HepG2 (cell line): Measurements from ENCODE around the gene ETV6. TPM values are rescaled to one million over a fixed set of nuclear protein-coding genes. Genes with fewer than 3 reads are reported as not detected.

Experiments
- ATAC-seq: fragments of 200-7000 bp; cut with Tn5 transposase; 3 replicates; pipeline ENCODE4 v1.9.1; 2020; ENCODE audit warnings: mild to moderate bottlenecking, moderate library complexity
- BruUV-seq: library from RNA; stranded (reverse); fragments of 400-500 nt; replicated peaks from 2 replicates; lab custom pipeline; 2021; lab: Mats Ljungman, UMichigan
- CTCF ChIA-PET: fragments of 300-600 bp; formaldehyde crosslinking; extraction: SDS; loops from one replicate; lab custom pipeline; 2021; ENCODE audit warnings: low total read pairs, inconsistent platforms, low intra/inter-chr PET ratio; lab: Yijun Ruan, JAX
- POLR2A ChIA-PET: fragments of 350-600 bp; sonication (Branson Sonifier 250); formaldehyde crosslinking; loops from one replicate; lab custom pipeline; 2020; ENCODE audit warnings: antibody characterized with exemption, inconsistent platforms; lab: Yijun Ruan, JAX
- DNase-seq: peaks from one replicate; pipeline ENCODE4 v3.0.0-alpha.2; 2015; ENCODE audit warnings: low spot score
- FAIRE-seq: peaks from 3 replicates; lab custom pipeline; 2011; peaks lifted over from hg19 to GRCh38; lab: Jason Lieb, UNC
- H2AFZ ChIP-seq: one replicate; pipeline ENCODE4 v1.6.1; 2011; ENCODE audit warnings: low read length, inconsistent platforms
- H3K27ac ChIP-seq: fragments of 300-600 bp; 3 replicates; pipeline ENCODE4 v1.8.0; 2011; ENCODE audit warnings: mixed run types, mild to moderate bottlenecking, mixed read lengths, low read length, inconsistent platforms; ENCODE audit not compliant: insufficient read depth; ENCODE audit errors: extremely low read length
- H3K27me3 ChIP-seq, 2 experiments: fragments of 200-600 bp in 1 of 2; 2 replicates in 1 of 2; 3 replicates in 1 of 2; pipeline versions ENCODE4 v1.6.0 to v1.8.0; 2011; ENCODE audit warnings: low read length in 2 of 2, mild to moderate bottlenecking in 2 of 2, moderate library complexity in 2 of 2, inconsistent platforms in 1 of 2; ENCODE audit not compliant: insufficient read depth in 2 of 2, control insufficient read depth in 1 of 2
- H3K36me3 ChIP-seq, 2 experiments: fragments of 200-600 bp in 1 of 2; replicated peaks in 1 of 2; 2 replicates in 1 of 2; 3 replicates in 1 of 2; pipeline versions ENCODE4 v1.5.1 to v1.8.0; 2011; ENCODE audit warnings: low read length in 2 of 2, inconsistent platforms in 1 of 2; ENCODE audit not compliant: insufficient read depth in 2 of 2, control insufficient read depth in 1 of 2
- H3K4me1 ChIP-seq: 2 replicates; pipeline ENCODE4 v1.5.1; 2012; ENCODE audit warnings: low read length, inconsistent platforms; ENCODE audit not compliant: insufficient read depth
- H3K4me2 ChIP-seq: 2 replicates; pipeline ENCODE4 v1.6.0; 2011; ENCODE audit warnings: low read depth, low read length, inconsistent platforms
- H3K4me3 ChIP-seq, 3 experiments: fragments of 200-600 bp in 1 of 3; sonication (generic), shearing (Covaris generic) in 1 of 3; replicated peaks in 1 of 3; 2 replicates each; pipeline ENCODE4 v1.5.1; 2011 to 2016; ENCODE audit warnings: low read length in 3 of 3, inconsistent platforms in 2 of 3, low read depth in 2 of 3, mild to moderate bottlenecking in 2 of 3, control low read depth in 1 of 3, mixed read lengths in 1 of 3; ENCODE audit not compliant: insufficient read depth in 1 of 3
- H3K79me2 ChIP-seq: one replicate; pipeline ENCODE4 v1.6.1; 2011; ENCODE audit warnings: low read length, inconsistent platforms; ENCODE audit not compliant: insufficient read depth
- H3K9ac ChIP-seq: 2 replicates; pipeline ENCODE4 v1.6.0; 2011; ENCODE audit warnings: mild to moderate bottlenecking, low read depth, low read length, inconsistent platforms; ENCODE audit not compliant: insufficient read depth
- H3K9me3 ChIP-seq: 2 replicates; pipeline ENCODE4 v1.5.1; 2012; ENCODE audit warnings: mild to moderate bottlenecking, low read length
- H4K20me1 ChIP-seq: 2 replicates; pipeline ENCODE4 v1.6.0; 2011; ENCODE audit warnings: inconsistent platforms, mild to moderate bottlenecking, low read length, moderate library complexity; ENCODE audit not compliant: insufficient read depth
- GATA4 ChIP-seq: sonication (generic); IDR thresholded peaks from 2 replicates; pipeline ENCODE4 v1.6.1; 2016; ENCODE audit warnings: antibody characterized with exemption, low read depth, borderline replicate concordance
- HOMEZ ChIP-seq: IDR thresholded peaks from 2 replicates; pipeline ENCODE4 v1.6.1; 2016; ENCODE audit warnings: low read depth
- PATZ1 ChIP-seq: sonication (generic); formaldehyde crosslinking; IDR thresholded peaks from 2 replicates; pipeline ENCODE4 v1.4.0; 2020; ENCODE audit warnings: missing genetic modification reagents
- POGK ChIP-seq: sonication (generic); formaldehyde crosslinking; conservative IDR thresholded peaks from 2 replicates; pipeline ENCODE4 v1.8.0; 2022; ENCODE audit warnings: mild to moderate bottlenecking, moderate library complexity, missing genetic modification reagents
- SOX5 ChIP-seq: IDR thresholded peaks from 2 replicates; pipeline ENCODE4 v1.6.1; 2016; ENCODE audit warnings: borderline replicate concordance
- SOX6 ChIP-seq, 2 experiments: fragments of 450-650 bp in 1 of 2; sonication (generic) in 1 of 2; formaldehyde crosslinking in 1 of 2; IDR thresholded peaks; 2 replicates each; pipeline versions ENCODE4 v1.4.0 to v1.6.1; 2017 to 2020; ENCODE audit warnings: antibody characterized with exemption in 1 of 2, mild to moderate bottlenecking in 1 of 2, missing genetic modification reagents in 1 of 2
- XRCC5 ChIP-seq: fragments of 200-400 bp; formaldehyde crosslinking; optimal IDR thresholded peaks from 2 replicates; pipeline ENCODE3; 2017; ENCODE audit warnings: mild to moderate bottlenecking, low read length
- ZMYM3 ChIP-seq: sonication (generic); formaldehyde crosslinking; IDR thresholded peaks from 2 replicates; pipeline ENCODE4 v1.5.1; 2020; ENCODE audit warnings: mild to moderate bottlenecking, missing genetic modification reagents
- WGBS: methylation state at CpG from one replicate; pipeline ENCODE4 v1.1.6; 2017; ENCODE audit warnings: low lambda C conversion rate; 5-methylcytosine and 5-hydroxymethylcytosine counted together
- in situ Hi-C: cut with HindIII; loops from 2 replicates; pipeline ENCODE4 v1.10.0; 2017; ENCODE audit warnings: low pct_unique_long_range_greater_than_20kb; ENCODE audit not compliant: extremely low pct_ligation_motif_present
- intact Hi-C: fragments of 100-400 bp; cut with micrococcal nuclease; formaldehyde crosslinking; loops from one replicate; pipeline ENCODE4 v1.10.0; 2022; ENCODE audit not compliant: unreplicated experiment
- polyA plus RNA-seq, 8 experiments: library from polyadenylated mRNA; depleted of rRNA in 3 of 8; stranded (reverse) in 7 of 8; unstranded in 1 of 8; fragments of >200 nt; fragmentation: Illumina TruSeq in 4 of 8; extraction: Trizol in 4 of 8; gene quantifications; 2 replicates each; pipeline versions ENCODE4 v1.2.1 to v1.2.3, GENCODE V29; 2011 to 2016; ENCODE audit warnings: low read depth in 4 of 8, missing spikeins in 1 of 8, mixed read lengths in 1 of 8; ENCODE audit not compliant: insufficient read depth in 1 of 8
- total RNA-seq, 5 experiments: library from RNA; depleted of rRNA; stranded (reverse); fragments of >200 nt; fragmentation: Illumina TruSeq; extraction: Trizol; gene quantifications; 2 replicates each; pipeline ENCODE4 v1.2.3, GENCODE V29; 2016; ENCODE audit warnings: low read depth in 1 of 5
- TF ChIP-seq, protein P1 (sequence below): sonication (generic); formaldehyde crosslinking; IDR thresholded peaks from 2 replicates; pipeline ENCODE4 v1.9.0; 2021; ENCODE audit warnings: missing genetic modification reagents, mild to moderate bottlenecking, borderline replicate concordance

ETV6 gene
- total and polyA plus RNA-seq, 2 of the 13 experiments (the other 11 are each of a cell fraction or from before 2014, with no cell fraction given) = 2.2 to 3.0 TPM

GRCh38 chr12:11812586-11813437 lies 163.3 kb downstream of the ETV6 start (continued):
- TF ChIP-seq, protein P1, sequence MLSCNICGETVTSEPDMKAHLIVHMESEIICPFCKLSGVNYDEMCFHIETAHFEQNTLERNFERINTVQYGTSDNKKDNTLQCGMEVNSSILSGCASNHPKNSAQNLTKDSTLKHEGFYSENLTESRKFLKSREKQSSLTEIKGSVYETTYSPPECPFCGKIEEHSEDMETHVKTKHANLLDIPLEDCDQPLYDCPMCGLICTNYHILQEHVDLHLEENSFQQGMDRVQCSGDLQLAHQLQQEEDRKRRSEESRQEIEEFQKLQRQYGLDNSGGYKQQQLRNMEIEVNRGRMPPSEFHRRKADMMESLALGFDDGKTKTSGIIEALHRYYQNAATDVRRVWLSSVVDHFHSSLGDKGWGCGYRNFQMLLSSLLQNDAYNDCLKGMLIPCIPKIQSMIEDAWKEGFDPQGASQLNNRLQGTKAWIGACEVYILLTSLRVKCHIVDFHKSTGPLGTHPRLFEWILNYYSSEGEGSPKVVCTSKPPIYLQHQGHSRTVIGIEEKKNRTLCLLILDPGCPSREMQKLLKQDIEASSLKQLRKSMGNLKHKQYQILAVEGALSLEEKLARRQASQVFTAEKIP (CRISPR knock-in tag) = no peak
- TF ChIP-seq ZMYM3 (CRISPR knock-in tag) (0 out of 2 replicates have a peak, but pooled peaks have one; percentile 10), SOX5 (CRISPR knock-in tag) (peak; percentile 27; the same call in 1 of the 2 replicates), SOX6 (IDR thresholded peaks at IDR 0.05) (no peak), SOX6 (CRISPR knock-in tag; IDR thresholded peaks at IDR 0.05) (peak; percentile 51; the same call in 1 of the 2 replicates), PATZ1 (peak; percentile 14; the same call in 1 of the 2 replicates), XRCC5 (peak; percentile 30)

DNA sequence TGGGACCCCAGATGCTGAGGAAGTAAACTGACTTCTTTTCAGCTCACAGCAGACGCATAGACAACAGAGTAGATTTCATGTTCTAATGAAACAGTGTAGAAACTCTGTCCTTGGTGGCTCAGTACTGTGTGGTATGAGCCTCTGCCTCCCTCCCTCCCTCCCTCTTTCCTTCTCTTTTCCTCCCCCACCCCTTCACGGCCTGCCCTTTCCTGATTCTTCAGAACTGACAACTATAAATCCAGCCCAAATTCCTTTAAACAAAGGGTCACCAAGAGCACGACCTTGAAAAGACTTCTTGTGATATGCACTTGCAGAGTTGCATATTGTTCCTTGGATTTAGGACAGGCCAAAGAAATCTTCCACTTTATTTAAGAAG lies 164.0 kb downstream of the ETV6 start:
- FAIRE-seq (no peak), DNase-seq (no peak), ATAC-seq (peak; percentile 35)
- Histone ChIP-seq H3K36me3 (no peaks in the 10 kb centered on the region), H4K20me1 (no peaks in the 10 kb centered on the region), H3K4me2 (peak overlapping the region; percentile 99), H2AFZ (no peak overlapping the region), H3K27me3 (no peaks in the 10 kb centered on the region), H3K4me3 (peak overlapping the region; percentile 63 to 75 (median 73); a peak in 5 of 6 replicates), H3K9ac (peak overlapping the region; percentile 58; the same call in 1 of the 2 replicates), H3K27ac (no peak overlapping the region), H3K79me2 (no peaks in the 10 kb centered on the region), H3K9me3 (no peaks in the 10 kb centered on the region), H3K4me1 (peaks cover 33% of the 10 kb centered on the region)
- POLR2A ChIA-PET = no interaction called here
- CTCF ChIA-PET = no interaction called here
- in situ Hi-C loops (no loop called here), intact Hi-C loops (loop anchor here (2.0 to 10.0 kb wide), 5 partner anchors 74 to 229 kb away; no protein-coding TSS in a partner anchor)
- 41% methylated on average over 3 of the region's 3 CpGs for WGBS
- no TSS peak for BruUV-seq
- TF ChIP-seq GATA4 = no peak
- TF ChIP-seq POGK (CRISPR knock-in tag) = no peak
- no peak for TF ChIP-seq HOMEZ (CRISPR knock-in tag)
